Subcutaneous adipose tissue (tissue), 4 donors: ENCODE results near the gene SPANXA2. TPM values are rescaled to one million over a fixed set of nuclear protein-coding genes. Genes with fewer than 3 reads are reported as not detected.
"Not testable (repeated sequence)": the region's sequence is repeated elsewhere in the genome, so short reads cannot be mapped to it uniquely, and the experiment has no call there.

Experiments
- CTCF ChIP-seq: fragments of 450-650 bp; IDR thresholded peaks from one replicate; pipeline ENCODE4 v1.5.1; 2016; ENCODE audit warnings: low read depth, mild to moderate bottlenecking, control low read depth, antibody characterized with exemption, moderate library complexity
- total RNA-seq, 4 donors: library from RNA; depleted of rRNA; stranded (reverse); fragments of >200 nt; gene quantifications; one replicate each; pipeline ENCODE4 v1.1.0, GENCODE V29; 2016

Gene SPANXA2, protein sequence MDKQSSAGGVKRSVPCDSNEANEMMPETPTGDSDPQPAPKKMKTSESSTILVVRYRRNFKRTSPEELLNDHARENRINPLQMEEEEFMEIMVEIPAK
- total RNA-seq = not detected

- TF ChIP-seq CTCF = not testable (repeated sequence)
These were observed at the start of gene SPANXA2 for GRCh38 chrX:141589408-141589807. Gene SPANXA2 (plus strand): TSS chrX:141589708. CDS start chrX:141589768, 60 bp downstream.

GRCh38 chrX:141584638-141585037, 4.9 kb upstream of the SPANXA2 start, which contains the start of gene SPANXA1:
Gene SPANXA1 (minus strand): TSS chrX:141584738. CDS start chrX:141584678, 60 bp downstream.
- not testable (repeated sequence) for TF ChIP-seq CTCF

- no peak for TF ChIP-seq CTCF
These were observed 19.6 kb downstream of the SPANXA2 start for GRCh38 chrX:141609111-141609510.

GRCh38 chrX:141619336-141619735, 29.8 kb downstream of the SPANXA2 start:
- no peak for TF ChIP-seq CTCF

DNA sequence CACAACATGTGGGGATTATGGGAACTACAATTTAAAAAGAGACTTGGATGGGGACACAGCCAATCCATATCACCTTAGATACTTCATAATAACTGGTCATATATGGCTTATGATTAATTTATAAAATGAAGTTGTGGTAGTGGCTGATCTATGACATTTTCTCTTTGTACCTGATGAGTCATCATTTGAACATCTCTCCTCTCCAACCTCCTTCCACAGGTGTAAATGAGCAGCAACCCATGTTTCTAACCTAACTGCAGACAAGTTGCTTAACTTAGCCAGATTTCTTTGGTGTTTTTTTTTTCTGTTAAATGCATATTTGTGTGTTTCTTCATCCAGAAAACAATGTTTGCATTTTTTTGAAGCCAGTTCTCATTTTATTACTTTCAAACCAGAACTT, 42.6 kb downstream of the SPANXA2 start:
- TF ChIP-seq CTCF = no peak

GRCh38 chrX:141638550-141638949, 49.0 kb downstream of the SPANXA2 start:
- no peak for TF ChIP-seq CTCF

Other genes starting within 250 kb of the SPANXA2 start
- gene SPANXA1, start 5.0 kb upstream of the SPANXA2 start, total RNA-seq = not detected
- not detected for gene SPANXD, start 109.0 kb downstream of the SPANXA2 start, total RNA-seq
- not detected for gene MAGEC3, start 248.6 kb downstream of the SPANXA2 start, total RNA-seq